GM21526 (cell line): Measurements from ENCODE around the gene HORMAD2.

Source experiments
- ATAC-seq: cut with Tn5 transposase; IDR thresholded peaks from one replicate; pipeline ENCODE4 v1.9.1; 2021; ENCODE audit warnings: moderate library complexity; ENCODE audit not compliant: unreplicated experiment, low FRiP score

HORMAD2 gene

GRCh38 chr22:30159561-30160353, 79.5 kb downstream of the HORMAD2 start:
- no peak for ATAC-seq

GRCh38 chr22:30161051-30161469, 80.8 kb downstream of the HORMAD2 start:
- ATAC-seq = no peak

- no peak for ATAC-seq
Observed at GRCh38 chr22:30167296-30167695, 87.0 kb downstream of the HORMAD2 start.

GRCh38 chr22:30167734-30168133, 87.5 kb downstream of the HORMAD2 start:
- ATAC-seq = no peak

- ATAC-seq = no peak
Observed at GRCh38 chr22:30169002-30169401, 88.7 kb downstream of the HORMAD2 start.

GRCh38 chr22:30170129-30170528, 89.9 kb downstream of the HORMAD2 start:
- no peak for ATAC-seq

GRCh38 chr22:30171008-30171407, 90.7 kb downstream of the HORMAD2 start:
- ATAC-seq = no peak

GRCh38 chr22:30175690-30176288, 95.5 kb downstream of the HORMAD2 start:
- ATAC-seq = no peak

GRCh38 chr22:30176431-30176830, 96.2 kb downstream of the HORMAD2 start:
- no peak for ATAC-seq

GRCh38 chr22:30178181-30179126, 98.2 kb downstream of the HORMAD2 start:
- no peak for ATAC-seq

GRCh38 chr22:30180616-30181015, 100.4 kb downstream of the HORMAD2 start:
- no peak for ATAC-seq

- ATAC-seq = no peak
Observed at GRCh38 chr22:30181459-30182349, 101.4 kb downstream of the HORMAD2 start.

- no peak for ATAC-seq
Observed at GRCh38 chr22:30182350-30182745, 102.1 kb downstream of the HORMAD2 start.

- no peak for ATAC-seq
Observed at GRCh38 chr22:30182815-30183214, 102.6 kb downstream of the HORMAD2 start.

- ATAC-seq = no peak
Observed at GRCh38 chr22:30183271-30183670, 103.0 kb downstream of the HORMAD2 start.

- ATAC-seq = no peak
Observed at GRCh38 chr22:30183861-30184278, 103.6 kb downstream of the HORMAD2 start.

- no peak for ATAC-seq
Observed at GRCh38 chr22:30185129-30185528, 104.9 kb downstream of the HORMAD2 start.

- no peak for ATAC-seq
Observed at GRCh38 chr22:30185549-30185948, 105.3 kb downstream of the HORMAD2 start.

- ATAC-seq = no peak
Observed at GRCh38 chr22:30186041-30186440, 105.8 kb downstream of the HORMAD2 start.

- no peak for ATAC-seq
Observed at GRCh38 chr22:30186510-30186909, 106.2 kb downstream of the HORMAD2 start.
